Neural crest cell (in vitro differentiated cells): ENCODE results near the gene PTCD3. TPM values are rescaled to one million over a fixed set of nuclear protein-coding genes. Genes with fewer than 3 reads are reported as not detected.
A peak's percentile ranks its signal among the peaks of the same experiment; 100 is the strongest.

Experiments used
- DNase-seq: peaks from one replicate; pipeline ENCODE4 v3.0.0; 2021; ENCODE audit warnings: low read depth, mixed read lengths, low spot score
- H3K27ac Mint-ChIP-seq: one replicate; pipeline ENCODE4 v1.8.0; 2021; ENCODE audit warnings: mild to moderate bottlenecking, mixed read lengths; ENCODE audit not compliant: unreplicated experiment
- H3K27me3 Mint-ChIP-seq: 2 replicates; pipeline ENCODE4 v1.8.0; 2021; ENCODE audit warnings: low read depth, mild to moderate bottlenecking, mixed read lengths
- H3K36me3 Mint-ChIP-seq: 2 replicates; pipeline ENCODE4 v1.8.0; 2021; ENCODE audit warnings: low read depth, mild to moderate bottlenecking, mixed read lengths
- H3K4me1 Mint-ChIP-seq: 2 replicates; pipeline ENCODE4 v1.8.0; 2021; ENCODE audit warnings: mixed read lengths
- H3K4me3 Mint-ChIP-seq: one replicate; pipeline ENCODE4 v1.8.0; 2021; ENCODE audit warnings: mild to moderate bottlenecking, mixed read lengths
- H3K9me3 Mint-ChIP-seq: 2 replicates; pipeline ENCODE4 v1.8.0; 2021; ENCODE audit warnings: mixed read lengths
- total RNA-seq: library from RNA; stranded (reverse); gene quantifications from 2 replicates; pipeline ENCODE4 v1.2.1, GENCODE V29; 2021
- TF ChIP-seq, protein P1 (sequence below): fragments of 200-600 bp; sonication (generic); conservative IDR thresholded peaks from 2 replicates; pipeline ENCODE4 v1.5.0; 2021; ENCODE audit warnings: antibody characterized with exemption, mild to moderate bottlenecking

The PTCD3 gene
- total RNA-seq, 1 donor from 2014 or later = 147 TPM

DNA sequence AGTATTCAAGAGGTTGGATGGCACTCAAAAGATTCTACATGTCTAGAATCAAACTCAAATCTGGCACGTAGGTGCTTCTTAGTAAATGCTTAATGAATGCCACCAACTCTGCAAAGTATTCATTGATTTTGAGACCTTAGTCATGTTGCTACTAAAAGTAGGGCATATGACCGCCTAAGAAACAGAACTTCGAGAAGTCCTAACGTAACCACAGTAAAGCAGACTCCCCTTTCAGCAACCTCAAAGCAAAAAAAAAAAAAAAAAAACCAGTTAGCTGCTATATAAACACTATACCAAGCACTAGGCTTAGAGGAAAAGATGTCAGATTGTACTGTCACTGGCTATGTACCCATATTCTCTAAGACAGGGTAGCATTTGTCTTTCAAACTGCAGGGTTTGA lies 33.9 kb downstream of the PTCD3 start:
- TF ChIP-seq, protein P1, sequence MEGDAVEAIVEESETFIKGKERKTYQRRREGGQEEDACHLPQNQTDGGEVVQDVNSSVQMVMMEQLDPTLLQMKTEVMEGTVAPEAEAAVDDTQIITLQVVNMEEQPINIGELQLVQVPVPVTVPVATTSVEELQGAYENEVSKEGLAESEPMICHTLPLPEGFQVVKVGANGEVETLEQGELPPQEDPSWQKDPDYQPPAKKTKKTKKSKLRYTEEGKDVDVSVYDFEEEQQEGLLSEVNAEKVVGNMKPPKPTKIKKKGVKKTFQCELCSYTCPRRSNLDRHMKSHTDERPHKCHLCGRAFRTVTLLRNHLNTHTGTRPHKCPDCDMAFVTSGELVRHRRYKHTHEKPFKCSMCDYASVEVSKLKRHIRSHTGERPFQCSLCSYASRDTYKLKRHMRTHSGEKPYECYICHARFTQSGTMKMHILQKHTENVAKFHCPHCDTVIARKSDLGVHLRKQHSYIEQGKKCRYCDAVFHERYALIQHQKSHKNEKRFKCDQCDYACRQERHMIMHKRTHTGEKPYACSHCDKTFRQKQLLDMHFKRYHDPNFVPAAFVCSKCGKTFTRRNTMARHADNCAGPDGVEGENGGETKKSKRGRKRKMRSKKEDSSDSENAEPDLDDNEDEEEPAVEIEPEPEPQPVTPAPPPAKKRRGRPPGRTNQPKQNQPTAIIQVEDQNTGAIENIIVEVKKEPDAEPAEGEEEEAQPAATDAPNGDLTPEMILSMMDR = no peak
- Mint-ChIP-seq H3K4me1 (peaks cover 5% of the 10 kb centered on the region), H3K4me3 (peak overlapping the region; percentile 19), H3K36me3 (peaks cover 28% of the 10 kb centered on the region), H3K9me3 (no peaks in the 10 kb centered on the region), H3K27ac (no peak overlapping the region), H3K27me3 (no peaks in the 10 kb centered on the region)
- no peak for DNase-seq

DNA sequence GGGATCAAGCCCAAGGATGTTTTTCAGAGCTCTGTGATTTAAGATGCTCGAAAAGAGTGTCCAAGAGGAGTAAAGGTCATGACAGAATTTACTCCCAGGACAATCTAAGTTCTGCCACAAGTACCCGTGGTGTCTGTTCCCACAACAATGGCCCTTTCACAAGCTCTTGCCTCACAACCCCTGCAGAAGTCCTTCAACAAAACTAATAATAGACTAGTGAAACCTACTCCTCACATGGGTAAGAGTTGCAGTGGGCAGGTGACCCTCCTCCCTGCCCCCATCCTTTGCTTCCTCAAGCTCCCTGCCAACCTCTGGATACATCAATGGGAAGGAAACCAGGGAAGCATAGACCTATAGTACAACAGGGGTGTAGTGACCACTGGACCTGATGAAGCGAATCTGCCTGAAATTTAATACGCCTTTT lies 34.9 kb downstream of the PTCD3 start:
- no peak for DNase-seq
- H3K27me3 Mint-ChIP-seq = no peaks in the 10 kb centered on the region
- TF ChIP-seq, protein P1 = no peak
- peak overlapping the region; percentile 48 for H3K27ac Mint-ChIP-seq
- no peak overlapping the region for H3K4me3 Mint-ChIP-seq
- peaks cover 22% of the 10 kb centered on the region for H3K36me3 Mint-ChIP-seq
- no peaks in the 10 kb centered on the region for H3K9me3 Mint-ChIP-seq
- H3K4me1 Mint-ChIP-seq = peaks cover 5% of the 10 kb centered on the region

DNA sequence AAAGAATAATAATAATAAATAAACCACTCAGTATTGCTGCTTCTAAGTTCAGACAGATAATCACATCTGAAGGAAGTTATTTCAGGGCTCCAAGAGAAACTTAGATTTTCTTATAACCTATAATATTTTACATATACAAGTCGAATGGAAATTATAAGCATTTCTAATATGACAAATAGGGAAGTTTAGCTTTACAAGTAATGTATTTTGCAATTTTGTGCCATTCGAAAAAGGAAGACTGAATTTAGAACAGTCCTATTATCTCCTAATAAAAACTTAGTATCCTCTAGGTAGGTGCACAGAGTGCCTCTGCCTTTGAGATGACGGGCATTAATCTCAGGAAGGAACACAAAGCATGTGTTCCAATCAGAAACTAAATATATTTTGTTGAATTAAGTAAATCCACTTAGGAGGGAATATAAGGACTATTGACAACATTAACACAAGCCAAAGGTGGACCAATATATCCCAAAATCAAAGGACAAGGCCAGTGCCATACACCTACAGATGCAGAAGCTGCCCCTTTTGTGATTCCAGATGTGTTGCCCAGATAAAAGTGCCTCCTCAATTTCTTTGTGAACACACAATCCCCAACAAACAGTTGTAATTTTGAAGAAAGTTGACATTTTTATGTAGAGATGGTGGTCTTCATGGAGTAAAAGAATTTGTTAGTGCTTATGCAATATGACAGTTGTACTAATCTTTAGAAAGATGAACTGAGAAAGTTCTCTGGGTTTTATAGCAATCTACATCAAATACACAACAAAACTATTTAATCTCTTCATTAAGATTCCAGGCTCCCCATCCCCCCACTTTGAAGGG lies 36.6 kb downstream of the PTCD3 start:
- Mint-ChIP-seq H3K9me3 (no peaks in the 10 kb centered on the region), H3K27ac (no peak overlapping the region), H3K4me1 (peaks cover 5% of the 10 kb centered on the region), H3K36me3 (peaks cover 19% of the 10 kb centered on the region), H3K4me3 (no peak overlapping the region), H3K27me3 (no peaks in the 10 kb centered on the region)
- TF ChIP-seq, protein P1 = no peak
- DNase-seq = no peak

DNA sequence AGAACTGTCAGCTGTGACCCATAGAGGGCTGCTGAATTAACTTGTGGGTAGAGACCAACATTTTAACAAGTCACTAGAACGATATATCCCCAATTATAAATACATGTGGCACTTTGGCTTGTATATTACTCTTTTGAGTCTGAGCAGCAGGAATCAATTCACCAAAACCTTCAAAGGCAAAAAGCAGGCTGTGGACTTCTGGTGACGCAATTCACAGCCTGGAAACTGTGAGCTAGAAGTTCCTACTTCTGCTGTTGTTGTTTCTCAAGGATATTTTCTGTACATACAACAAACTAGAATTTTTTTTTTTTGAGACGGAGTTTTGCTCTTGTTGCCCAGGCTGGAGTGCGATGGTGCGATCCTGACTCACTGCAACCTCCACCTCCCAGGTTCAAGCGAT lies 37.3 kb downstream of the PTCD3 start:
- H3K9me3 Mint-ChIP-seq = no peaks in the 10 kb centered on the region
- no peak for DNase-seq
- H3K27ac Mint-ChIP-seq = no peak overlapping the region
- TF ChIP-seq, protein P1 = no peak
- H3K27me3 Mint-ChIP-seq = no peaks in the 10 kb centered on the region
- H3K36me3 Mint-ChIP-seq = peaks cover 14% of the 10 kb centered on the region
- H3K4me1 Mint-ChIP-seq = peaks cover 5% of the 10 kb centered on the region
- no peak overlapping the region for H3K4me3 Mint-ChIP-seq

DNA sequence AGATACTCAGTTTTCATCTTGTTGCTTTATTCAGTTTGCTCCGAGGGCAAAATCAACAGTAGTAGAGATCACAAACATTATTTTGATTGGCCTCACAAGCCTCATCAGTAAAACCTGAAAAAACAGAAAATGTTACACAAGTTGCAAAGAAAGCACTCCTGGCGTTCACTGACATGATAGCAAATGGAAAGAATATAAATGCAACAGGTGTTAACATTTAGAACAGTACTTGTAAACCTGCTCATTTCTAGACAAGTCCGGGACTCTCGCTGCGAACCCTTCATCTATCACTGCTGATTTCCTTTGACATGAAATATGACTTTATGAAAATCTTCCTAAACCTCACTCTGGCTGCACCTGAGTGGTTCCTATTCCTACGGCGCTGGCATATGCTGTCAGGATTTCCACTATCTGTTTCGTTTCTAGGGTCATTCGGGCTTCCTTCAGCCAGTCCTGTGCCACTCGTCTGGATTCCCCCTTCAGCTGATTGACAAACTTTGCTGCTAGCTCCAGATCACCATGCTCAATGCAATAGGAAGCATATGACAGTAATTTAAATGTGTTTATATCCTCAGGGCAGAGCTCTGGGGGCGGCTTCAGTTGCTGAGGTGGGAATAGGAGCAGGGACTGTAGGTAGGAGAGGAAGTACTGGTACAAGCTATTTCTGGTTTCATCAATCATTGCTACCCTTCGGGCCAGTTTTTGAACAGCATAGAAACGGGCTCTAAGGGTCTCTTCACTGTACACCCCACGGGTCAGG lies 38.1 kb downstream of the PTCD3 start:
- H3K36me3 Mint-ChIP-seq = peaks cover 14% of the 10 kb centered on the region
- DNase-seq = no peak
- no peak overlapping the region for H3K4me3 Mint-ChIP-seq
- H3K9me3 Mint-ChIP-seq = no peaks in the 10 kb centered on the region
- peak overlapping the region; percentile 23 for H3K27ac Mint-ChIP-seq
- H3K27me3 Mint-ChIP-seq = no peaks in the 10 kb centered on the region
- peaks cover 5% of the 10 kb centered on the region for H3K4me1 Mint-ChIP-seq
- TF ChIP-seq, protein P1 = no peak
